IPS DF 19.7 (cell line): Measurements from ENCODE around the gene SH3RF2.

ENCODE experiments used
- DNase-seq: peaks from one replicate; pipeline ENCODE4 v3.0.0-alpha.2; 2013; ENCODE audit warnings: low read depth, low spot score

SH3RF2 gene

DNA sequence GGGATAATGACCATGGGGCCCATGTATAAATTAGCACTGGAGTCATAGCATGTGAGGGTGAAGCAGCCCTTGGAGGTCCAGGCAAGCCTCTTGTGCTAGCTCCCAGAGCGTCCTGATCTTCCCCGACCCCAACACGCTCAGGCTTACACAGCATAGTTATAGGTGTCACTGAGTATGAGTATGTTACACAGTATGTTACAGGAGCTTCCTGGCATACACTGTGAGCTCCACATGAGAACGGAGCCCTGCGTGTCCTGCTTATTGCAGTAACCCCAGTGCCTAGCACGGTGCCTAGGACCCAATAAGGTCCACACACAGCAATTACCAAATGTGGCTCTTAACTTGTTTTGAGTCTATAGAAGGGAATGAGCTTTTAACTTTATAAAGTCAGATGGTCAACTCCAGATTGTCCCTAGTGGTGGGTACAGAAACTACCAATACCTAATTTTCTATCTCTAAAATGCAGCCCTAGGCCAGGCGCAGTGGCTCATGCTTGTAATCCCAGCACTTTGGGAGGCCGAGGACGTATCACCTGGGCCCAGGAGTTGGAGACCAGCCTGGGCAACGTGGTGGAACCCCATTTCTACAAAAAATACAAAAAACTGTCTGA, 104.9 kb downstream of the SH3RF2 start:
- no peak for DNase-seq

DNA sequence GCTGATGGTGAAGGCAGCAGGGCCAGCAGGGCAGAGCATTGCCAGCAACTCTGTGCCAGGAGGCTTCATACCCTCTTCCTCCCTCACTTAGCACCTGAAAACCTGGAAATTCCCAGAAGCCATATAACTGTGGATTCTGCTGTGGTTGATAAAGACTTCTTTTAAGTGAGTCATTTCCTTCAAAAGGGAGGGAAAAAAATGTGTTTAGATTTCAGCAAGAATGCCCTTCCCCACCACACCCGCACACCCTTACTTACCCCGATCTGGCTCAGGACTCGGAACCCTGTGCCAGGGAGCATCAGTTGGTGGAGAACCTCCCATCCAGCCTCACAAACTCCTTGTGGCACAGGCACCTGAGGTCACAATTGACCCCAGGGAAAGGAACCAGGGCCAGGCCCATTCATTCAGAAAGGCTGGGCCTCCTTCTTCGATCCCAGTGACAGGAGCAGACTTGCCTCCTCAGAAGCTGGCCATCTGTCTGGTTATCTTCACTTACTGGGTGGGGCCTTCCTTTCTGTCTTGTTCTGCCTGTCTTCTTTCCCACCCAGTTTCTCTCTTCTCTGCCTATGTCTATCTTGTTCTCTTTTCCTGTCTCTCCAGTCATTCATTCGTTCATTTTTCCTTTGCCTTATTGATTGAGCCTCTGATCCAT, 106.4 kb downstream of the SH3RF2 start:
- no peak for DNase-seq

DNA sequence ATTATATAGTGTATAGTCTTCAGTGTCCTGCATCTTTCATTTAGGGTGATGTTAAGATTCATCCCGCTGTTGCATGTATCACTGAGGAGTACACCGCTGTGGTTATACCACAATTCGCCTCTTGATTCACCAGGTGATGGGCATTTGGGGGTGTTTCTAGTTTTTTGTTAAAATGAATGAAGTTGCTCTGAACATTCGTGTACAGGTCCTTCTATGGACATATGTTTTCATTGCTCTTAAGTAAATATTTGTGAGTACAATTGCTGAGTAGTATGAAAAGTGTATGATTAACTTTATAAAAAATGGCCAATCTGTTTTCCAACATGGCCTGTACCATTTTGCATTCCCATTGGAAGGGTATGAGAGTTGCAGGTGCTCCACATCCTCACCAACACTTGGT, 107.3 kb downstream of the SH3RF2 start:
- no peak for DNase-seq

DNA sequence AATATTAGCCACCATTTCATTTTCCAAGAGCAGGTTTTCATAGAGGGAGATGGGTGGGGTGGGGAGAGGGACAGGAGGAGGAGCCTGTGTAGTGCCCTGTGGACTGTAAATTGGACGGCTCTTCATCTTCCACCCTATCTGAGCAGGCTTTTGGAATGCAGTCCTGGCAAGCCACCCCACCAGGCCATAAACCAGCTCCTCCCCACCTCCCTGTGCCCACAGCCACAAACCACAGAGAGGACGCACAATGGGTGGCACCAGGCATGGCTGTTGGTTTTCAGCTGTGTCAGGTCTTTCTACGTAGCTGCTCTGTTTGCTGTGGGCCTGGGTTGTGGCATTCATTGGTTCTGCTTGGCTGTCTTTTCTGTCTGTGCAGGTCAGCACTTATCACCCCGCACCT, 111.0 kb downstream of the SH3RF2 start:
- no peak for DNase-seq

DNA sequence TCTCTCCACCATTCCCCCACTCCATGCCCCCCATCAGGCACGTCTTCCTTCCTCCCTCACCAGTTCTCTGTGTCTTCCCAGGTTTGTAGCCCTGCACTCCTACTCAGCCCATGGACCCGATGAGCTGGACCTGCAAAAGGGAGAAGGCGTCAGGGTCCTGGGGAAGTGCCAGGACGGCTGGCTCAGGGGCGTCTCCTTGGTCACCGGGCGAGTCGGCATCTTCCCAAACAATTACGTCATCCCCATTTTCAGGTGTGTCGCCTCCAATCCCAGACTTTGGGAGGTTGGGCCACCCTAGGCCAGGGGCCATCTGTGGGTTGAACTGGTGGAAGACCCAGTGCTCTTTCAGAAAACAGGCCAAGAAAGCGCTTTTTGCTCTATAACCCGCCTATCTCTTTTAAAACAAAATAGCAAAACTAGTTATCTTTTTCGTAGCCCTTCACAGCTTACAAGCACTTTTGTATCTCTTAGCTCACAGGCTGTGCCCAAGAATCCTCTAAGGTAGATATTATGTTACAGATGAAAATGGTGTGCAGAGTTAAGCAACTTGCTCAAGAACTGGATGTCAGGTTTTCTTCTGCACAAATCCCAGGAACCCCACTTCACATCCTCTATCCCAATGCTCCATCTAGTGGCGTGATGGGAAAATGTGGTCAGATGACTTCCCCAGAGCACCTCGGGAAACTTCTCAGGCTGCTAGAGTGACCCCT, 112.8 kb downstream of the SH3RF2 start:
- no peak for DNase-seq

DNA sequence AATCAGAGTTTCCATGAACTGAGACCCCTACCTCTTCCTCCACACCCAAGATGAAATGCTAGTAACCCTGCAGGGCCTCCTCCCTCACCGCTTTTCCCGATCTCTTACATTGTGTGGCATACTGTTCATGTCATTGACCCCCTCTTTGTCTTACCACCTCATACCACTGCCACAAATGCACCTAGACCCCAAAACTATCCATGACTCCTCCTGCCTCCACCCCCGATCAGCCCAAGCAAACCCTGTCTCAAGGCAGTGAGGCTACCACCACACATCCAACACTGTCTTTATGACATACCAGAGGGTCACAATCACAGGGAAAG, 113.3 kb downstream of the SH3RF2 start:
- DNase-seq: no peak

DNA sequence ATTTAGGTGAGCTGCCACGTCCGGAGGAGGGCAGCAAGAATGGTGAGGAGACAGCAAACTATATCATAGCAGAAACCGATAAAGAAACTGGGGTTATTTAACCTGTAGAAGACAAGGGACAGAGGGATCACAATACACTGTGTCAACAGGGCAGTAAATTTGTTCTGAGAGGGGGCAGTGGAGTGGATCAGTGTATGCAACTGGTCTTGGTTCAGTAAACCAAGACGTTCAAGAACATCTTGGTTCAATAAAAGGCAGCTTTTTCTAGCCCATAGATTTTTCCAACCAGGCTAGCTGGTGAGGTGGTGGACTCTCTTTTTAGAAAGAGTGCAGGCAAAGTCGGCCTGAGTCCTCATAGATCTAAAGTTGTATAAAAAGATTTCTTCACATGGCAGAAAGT, 113.7 kb downstream of the SH3RF2 start:
- DNase-seq: no peak

DNA sequence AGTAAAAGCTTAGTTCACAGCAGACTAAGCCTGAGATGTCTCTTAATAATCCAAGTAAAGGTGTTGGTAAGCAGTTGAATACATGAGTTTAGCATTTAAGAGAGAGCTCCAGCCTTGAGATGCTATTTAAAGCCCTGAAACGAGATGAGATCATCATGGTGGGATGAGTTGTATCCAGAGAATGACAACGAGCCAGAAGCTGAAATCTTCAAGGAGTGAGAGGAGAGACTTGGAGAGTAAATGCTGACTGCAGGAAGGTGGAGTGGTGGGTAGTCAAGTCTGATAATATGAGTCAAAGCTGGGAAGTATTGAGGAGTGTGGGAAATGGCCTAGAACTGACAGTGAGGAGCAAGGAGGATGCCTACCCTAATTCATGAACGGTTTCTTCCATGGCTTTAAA, 115.3 kb downstream of the SH3RF2 start:
- DNase-seq: no peak

DNA sequence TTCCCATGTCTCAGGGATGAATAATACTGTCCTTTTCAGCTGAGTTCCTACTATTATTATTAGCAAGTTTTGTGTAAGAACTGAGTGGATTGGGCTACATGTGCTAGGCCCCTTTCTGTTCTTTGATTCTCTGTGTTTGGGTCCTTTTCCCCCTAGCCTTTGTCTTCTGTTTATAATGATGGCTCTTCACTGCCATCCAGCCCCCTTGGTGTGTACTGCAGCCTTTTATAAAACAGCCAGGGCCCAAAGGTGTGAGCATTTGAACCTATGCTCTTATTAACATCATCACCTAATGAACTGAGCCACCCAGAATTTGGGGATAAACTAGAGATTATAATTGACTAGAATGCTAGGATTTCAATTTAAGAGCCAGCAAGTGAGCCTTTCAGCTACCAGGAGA, 116.4 kb downstream of the SH3RF2 start:
- DNase-seq: no peak

DNA sequence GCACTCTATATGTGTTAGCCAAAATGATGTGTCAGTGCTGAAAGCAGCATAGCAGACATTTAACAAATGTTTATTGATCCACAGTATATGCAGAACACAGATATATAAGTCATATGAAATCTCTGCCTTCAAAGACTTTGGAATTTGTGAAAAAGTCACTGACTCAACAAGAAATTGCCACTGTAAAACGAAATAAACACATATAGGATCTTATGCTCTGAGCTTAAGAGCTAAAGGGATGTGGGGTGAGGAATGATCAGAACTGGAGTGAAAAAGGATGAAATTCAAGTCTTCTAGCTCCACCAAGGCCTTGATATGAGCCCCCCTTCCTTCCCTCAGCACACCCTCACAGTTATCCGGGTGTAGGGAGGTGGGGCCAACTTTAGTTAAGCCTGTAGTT, 119.1 kb downstream of the SH3RF2 start:
- no peak for DNase-seq

DNA sequence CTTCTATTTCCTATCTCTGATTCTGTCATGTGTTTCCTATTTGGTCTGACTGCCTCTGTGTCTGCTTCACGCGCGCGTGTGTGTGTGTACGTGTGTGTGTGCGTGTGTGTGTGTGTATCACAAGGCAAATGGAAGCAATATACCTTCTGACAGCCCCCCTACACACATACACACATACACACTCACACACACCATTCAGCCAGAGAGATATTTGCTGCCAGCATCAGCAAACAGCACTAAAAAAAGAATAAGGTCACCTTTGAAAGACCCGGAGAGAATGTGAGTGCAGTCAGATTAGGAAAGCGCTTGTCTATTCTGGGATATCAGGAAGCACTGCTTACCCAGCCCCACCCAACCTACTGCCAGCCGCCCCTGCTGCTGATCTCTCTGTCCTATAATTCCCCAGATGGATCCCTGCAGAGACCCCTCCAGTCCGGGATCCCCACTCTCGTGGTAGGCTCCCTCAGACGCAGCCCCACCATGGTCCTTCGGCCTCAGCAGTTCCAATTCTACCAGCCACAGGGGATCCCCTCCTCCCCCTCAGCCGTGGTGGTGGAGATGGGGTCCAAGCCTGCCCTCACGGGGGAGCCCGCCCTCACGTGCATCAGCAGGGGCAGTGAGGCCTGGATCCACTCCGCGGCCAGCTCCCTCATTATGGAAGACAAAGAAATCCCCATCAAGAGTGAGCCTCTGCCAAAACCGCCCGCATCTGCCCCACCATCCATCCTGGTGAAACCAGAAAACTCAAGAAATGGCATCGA, 123.3 kb downstream of the SH3RF2 start:
- DNase-seq: no peak

DNA sequence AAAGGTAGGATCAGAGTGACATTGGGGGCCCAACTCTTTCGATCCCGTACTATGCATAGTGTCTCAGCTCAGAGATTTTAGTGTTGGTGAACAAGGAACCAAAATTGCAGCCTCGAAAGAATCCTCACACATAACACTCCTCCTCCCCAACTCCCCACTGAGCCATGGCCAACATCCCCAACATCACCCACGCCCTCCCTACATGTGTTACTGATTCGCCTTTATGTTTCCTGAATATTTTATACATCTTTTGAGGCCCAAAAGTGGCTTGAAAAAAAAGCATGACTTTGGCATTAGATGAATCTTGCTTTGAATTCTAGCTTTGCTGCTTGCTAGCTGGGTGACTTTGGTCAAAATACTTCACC, 123.8 kb downstream of the SH3RF2 start:
- no peak for DNase-seq

DNA sequence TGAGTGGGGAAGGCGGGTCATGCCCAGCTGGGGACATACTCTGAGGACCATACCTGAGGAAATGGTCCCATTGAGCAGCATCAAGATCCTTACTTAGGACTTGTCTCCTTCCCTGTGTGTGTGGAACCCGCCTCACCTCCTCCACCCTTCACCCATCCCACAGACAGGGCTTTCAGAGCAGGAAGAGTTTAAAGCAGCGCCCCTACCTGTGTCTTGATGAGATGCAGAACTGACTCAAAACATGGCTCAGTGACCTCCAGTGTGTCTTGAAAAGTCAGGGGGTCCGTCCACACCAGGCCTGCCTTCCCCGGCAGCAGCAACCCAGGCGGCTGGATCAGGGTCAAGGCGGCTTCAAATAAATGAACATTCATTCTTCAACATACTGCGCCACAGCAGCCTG, 130.6 kb downstream of the SH3RF2 start:
- DNase-seq: no peak

DNA sequence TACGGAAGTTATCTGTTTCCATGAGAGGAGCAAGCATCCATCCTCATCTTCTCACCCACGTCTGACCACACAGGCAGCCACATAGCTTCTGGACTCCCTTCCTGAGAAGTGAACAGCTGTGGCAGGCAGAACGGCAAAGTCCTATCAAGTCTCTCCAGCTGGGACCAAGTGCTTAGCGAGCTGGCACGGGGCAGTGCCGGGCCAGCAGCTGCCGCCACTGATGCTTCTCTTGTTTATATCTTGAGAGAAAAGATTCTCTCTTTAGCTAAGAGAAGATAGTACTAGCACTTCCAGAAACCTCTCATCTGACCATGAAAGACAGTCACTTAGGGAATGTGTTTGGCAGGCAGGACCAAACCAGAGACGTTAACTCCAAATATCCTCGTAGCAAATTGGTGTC, 131.8 kb downstream of the SH3RF2 start:
- DNase-seq: no peak

DNA sequence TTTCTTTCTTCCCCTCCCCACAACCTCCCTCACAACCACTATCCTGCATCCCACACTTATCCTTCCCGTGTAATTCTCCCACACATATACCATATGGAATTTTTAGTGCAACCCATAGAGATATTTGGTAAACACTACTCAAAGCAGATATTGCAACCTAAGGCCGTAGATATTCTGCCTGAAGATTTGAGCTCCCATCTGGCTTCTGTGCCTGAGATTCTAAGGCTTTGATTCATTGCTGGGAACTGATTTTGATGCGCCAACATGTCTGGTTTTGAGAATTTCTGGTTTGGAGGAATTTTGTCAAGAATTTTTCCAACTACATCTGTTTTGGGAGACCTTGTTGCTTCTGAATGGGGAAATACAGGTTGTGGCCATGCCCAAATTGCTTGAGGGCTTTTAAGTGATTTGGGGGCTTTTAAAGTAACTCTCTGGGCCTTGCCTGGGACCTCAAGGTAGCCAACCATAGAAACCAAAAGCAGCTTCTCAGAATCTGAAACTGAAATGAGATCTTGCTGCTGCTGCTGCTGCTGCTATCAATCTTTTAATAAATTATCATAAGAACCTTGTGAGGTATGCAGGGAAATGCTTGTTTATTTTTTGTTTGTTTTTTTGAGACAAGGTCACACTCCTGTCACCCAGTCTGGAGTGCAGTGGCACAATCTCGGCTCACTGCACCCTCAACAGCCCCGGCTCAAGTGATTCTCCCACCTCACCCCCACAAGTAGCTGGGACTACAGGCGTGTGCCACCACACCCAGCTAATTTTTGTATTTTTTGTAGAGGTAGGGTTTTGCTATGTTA, 132.8 kb downstream of the SH3RF2 start:
- no peak for DNase-seq

DNA sequence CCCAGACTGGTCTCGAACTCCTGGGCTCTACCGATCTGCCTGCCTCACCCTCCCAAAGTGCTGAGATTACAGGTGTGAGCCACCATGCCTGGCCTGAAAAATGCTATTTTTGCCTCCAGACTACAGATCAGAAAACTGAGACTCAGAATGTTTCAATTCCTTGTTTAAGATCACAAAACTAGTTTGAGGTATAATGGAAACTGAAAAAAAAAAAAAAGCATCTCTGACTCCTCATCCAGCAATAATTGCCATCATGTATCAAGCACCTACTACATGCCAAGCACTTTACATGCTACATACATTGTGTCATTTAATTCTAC, 133.4 kb downstream of the SH3RF2 start:
- no peak for DNase-seq

DNA sequence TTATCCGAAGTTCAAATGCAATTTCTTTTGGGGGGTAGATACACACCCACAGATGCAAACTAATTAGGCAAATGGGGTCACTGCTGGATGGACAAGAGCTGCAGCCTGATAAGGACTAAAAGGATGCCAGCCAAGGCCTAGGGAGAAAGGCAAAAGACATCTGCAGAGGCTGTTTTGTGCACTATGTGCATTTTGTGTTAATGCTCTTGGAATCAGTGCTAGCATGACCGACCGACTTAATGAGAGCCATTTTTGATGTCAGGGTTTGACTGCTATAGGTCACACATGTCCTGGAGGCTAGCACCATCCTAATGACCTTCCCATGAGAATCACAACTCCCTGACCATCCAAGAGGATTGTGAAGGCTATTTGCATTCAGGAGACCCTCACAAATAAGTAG, 134.4 kb downstream of the SH3RF2 start:
- no peak for DNase-seq

DNA sequence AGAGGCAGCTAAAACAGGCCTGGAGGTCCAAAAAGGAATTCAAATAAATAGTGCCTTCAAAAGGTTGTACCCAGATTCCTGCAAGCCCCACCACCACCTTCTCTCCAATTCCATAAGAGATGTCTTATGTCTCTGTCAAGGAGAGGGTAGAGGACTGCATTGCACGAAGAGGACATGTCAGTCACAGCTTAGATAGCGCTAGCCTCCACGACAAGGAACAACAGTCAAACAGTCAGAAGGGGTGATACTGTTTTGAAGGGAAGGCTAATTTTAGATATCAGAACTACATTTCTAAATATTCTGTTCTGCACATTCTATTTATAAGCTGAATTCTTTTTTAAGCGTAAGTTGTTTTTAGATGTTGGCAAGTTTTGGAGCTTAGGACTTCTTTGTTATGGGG, 134.8 kb downstream of the SH3RF2 start:
- no peak for DNase-seq

DNA sequence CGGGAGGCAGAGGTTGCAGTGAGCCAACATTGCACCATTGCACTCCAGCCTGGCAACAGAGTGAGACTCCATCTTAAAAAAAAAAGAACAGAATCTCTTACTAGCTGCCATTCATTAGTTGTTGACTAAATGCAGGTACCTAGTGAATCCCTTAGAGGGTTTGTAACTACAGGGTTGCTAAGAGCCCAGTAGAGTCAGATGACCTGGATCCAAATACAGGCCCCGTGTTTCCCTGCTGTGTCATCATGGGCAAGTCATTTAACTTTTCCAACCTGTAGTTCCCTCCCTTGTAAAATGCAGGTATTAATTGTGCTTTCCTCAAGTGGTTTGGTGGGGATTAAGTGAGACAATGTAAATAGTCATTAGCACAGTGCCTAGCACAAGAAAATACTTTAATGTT, 136.2 kb downstream of the SH3RF2 start:
- no peak for DNase-seq

DNA sequence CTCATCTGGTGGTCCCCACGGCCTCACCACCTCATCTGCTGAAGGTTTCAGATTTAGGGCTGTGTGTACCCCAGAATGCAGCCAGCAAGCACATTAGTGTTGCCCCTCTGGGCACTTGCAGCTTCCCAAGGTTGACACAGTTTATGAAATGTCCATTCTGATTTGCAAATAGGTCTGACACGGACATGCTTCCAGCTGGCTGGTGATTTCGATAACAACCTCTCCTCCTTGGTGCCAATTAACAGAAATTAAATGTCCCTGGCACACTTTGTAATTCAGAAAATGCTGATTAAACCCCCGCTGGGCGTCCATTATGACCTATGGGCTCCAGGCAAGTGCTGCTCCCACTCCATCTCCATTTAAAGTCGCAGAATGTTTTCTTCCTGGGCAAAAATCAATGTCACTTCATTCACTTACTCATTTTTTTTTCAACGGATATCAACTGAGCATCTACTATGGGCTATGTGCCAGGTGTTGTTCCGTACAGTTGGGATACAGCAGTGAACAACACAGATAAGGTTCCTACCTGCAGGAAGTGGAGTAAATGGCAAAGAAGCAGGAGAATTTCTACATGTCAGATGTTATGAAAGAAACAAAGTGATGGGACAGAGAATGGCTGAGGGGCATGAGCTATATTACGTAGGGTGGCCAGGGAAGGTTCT, 137.0 kb downstream of the SH3RF2 start:
- no peak for DNase-seq

DNA sequence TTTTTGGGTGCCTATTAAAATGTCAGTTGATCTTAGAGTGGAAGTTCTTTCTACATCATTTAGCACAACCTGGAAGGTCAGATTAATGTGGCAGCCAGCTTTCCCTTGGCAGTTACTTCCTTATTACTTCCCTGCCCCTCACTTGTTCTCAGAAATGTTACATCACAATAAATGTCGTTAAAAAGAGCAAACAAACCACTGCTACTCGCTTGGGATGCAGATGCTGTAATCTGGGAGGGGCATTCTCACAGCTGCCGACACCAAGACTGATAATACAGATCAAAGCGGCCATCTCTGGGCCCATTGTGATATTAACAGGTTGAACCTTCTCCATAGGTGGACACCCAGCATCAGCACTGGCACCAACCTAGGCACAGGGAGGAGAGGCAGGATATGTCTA, 139.7 kb downstream of the SH3RF2 start:
- DNase-seq: no peak

DNA sequence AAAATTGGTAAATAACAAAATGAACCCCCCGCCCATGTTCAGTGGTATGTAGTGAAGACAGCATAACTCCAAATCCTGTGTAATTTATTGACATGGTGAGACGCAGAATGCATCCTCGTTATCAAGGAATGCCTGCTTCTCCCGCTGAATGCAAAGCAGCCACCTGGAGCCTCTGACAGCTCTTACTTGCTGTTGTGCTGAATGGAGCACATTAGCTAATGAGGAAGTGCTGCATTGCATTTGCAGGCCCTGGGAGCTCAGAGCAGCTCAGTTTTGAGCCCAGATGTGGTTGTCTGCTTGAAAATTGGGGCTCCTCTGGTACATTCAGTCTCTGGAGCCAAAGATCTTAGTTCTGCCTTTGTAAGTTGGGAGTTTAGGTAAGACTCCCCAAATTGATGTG, 140.1 kb downstream of the SH3RF2 start:
- DNase-seq: no peak
